B cell (primary cell): ENCODE results near the gene CHIT1. TPM values are rescaled to one million over a fixed set of nuclear protein-coding genes. Genes with fewer than 3 reads are reported as not detected.

Experiments
- ATAC-seq: fragments of 200-7000 bp; cut with Tn5 transposase; one replicate; pipeline ENCODE4 v1.10.0; 2021; ENCODE audit warnings: low read depth, mild to moderate bottlenecking, moderate number of reproducible peaks, moderate library complexity
- CTCF ChIA-PET: fragments of 350-600 bp; sonication (Branson Sonifier 250); formaldehyde crosslinking; loops from one replicate; lab custom pipeline; 2021; ENCODE audit warnings: antibody characterized with exemption, inconsistent platforms; lab: Charles Lee
- POLR2A ChIA-PET: fragments of 350-600 bp; sonication (Branson Sonifier 250); formaldehyde crosslinking; loops from one replicate; lab custom pipeline; 2021; ENCODE audit warnings: antibody characterized with exemption; lab: Charles Lee
- DNase-seq: peaks from one replicate; pipeline ENCODE4 v3.0.0; 2013
- H2AFZ ChIP-seq: 2 replicates; pipeline ENCODE4 v1.6.1; 2012; ENCODE audit warnings: mild to moderate bottlenecking, low read depth, low read length; ENCODE audit not compliant: insufficient read depth, poor library complexity, severe bottlenecking
- H3K27ac ChIP-seq, 2 donors: 1 replicate in 1 of 2; 2 replicates in 1 of 2; pipeline ENCODE4 v1.5.1; 2012 to 2013; ENCODE audit warnings: low read length in 2 of 2, mild to moderate bottlenecking in 2 of 2, moderate library complexity in 1 of 2
- H3K27me3 ChIP-seq, 4 experiments: fragments of 200-600 bp in 1 of 4; sonication (generic) in 1 of 4; replicated peaks in 1 of 4; 1 replicate in 2 of 4; 2 replicates in 2 of 4; pipeline versions ENCODE4 v1.6.1 to v1.7.0; 2013 to 2016; ENCODE audit warnings: low read length in 3 of 4, mild to moderate bottlenecking in 2 of 4, mixed read lengths in 1 of 4, moderate library complexity in 1 of 4; ENCODE audit not compliant: insufficient read depth in 4 of 4, control insufficient read depth in 3 of 4; ENCODE audit errors: control extremely low read depth in 1 of 4
- H3K36me3 ChIP-seq, 2 experiments: replicated peaks in 1 of 2; 1 replicate in 1 of 2; 2 replicates in 1 of 2; pipeline versions ENCODE4 v1.6.1 to v1.7.1; 2013; ENCODE audit warnings: low read length in 1 of 2; ENCODE audit not compliant: insufficient read depth in 2 of 2, control insufficient read depth in 1 of 2; ENCODE audit errors: control extremely low read depth in 1 of 2, extremely low read depth in 1 of 2
- H3K4me1 ChIP-seq, 2 donors: fragments of 200-600 bp in 1 of 2; sonication (generic) in 1 of 2; 1 replicate in 1 of 2; 2 replicates in 1 of 2; pipeline versions ENCODE4 v1.5.1 to v1.6.1; 2013 to 2017; ENCODE audit warnings: low read length in 2 of 2; ENCODE audit not compliant: control insufficient read depth in 2 of 2, insufficient read depth in 2 of 2
- H3K4me2 ChIP-seq: replicated peaks from 2 replicates; pipeline ENCODE3; 2012; ENCODE audit warnings: mild to moderate bottlenecking, low read depth, low read length; ENCODE audit not compliant: poor library complexity, severe bottlenecking
- H3K4me3 ChIP-seq, 5 experiments: fragments of 200-600 bp in 1 of 5; sonication (generic) in 1 of 5; 1 replicate in 3 of 5; 2 replicates in 2 of 5; pipeline versions ENCODE4 v1.5.1 to v1.7.0; 2011 to 2016; ENCODE audit warnings: low read length in 4 of 5, mild to moderate bottlenecking in 4 of 5, low read depth in 2 of 5, control low read depth in 1 of 5, moderate library complexity in 1 of 5; ENCODE audit not compliant: insufficient read depth in 1 of 5; ENCODE audit errors: control extremely low read depth in 1 of 5, extremely low read depth in 1 of 5
- H3K79me2 ChIP-seq: fragments of 200-600 bp; sonication (generic); one replicate; pipeline ENCODE4 v1.6.0; 2016; ENCODE audit warnings: low read length; ENCODE audit not compliant: control insufficient read depth, insufficient read depth
- H3K9ac ChIP-seq: fragments of 200-600 bp; sonication (generic); 2 replicates; pipeline ENCODE4 v1.6.1; 2017; ENCODE audit warnings: mild to moderate bottlenecking, low read length, moderate library complexity
- H3K9me3 ChIP-seq, 3 donors: one replicate each; pipeline versions ENCODE4 v1.6.1 to v1.7.1; 2013; ENCODE audit warnings: low read length in 2 of 3; ENCODE audit not compliant: control insufficient read depth in 2 of 3, insufficient read depth in 1 of 3; ENCODE audit errors: control extremely low read depth in 1 of 3
- H4K20me1 ChIP-seq: 2 replicates; pipeline ENCODE4 v1.6.0; 2012; ENCODE audit warnings: mild to moderate bottlenecking, low read length; ENCODE audit not compliant: insufficient read depth, control insufficient read depth, poor library complexity, severe bottlenecking
- H3K27ac Mint-ChIP-seq: one replicate; pipeline ENCODE4 v1.8.0; 2021; ENCODE audit warnings: mixed read lengths
- H3K27me3 Mint-ChIP-seq: one replicate; pipeline ENCODE4 v1.8.0; 2021; ENCODE audit warnings: mixed read lengths
- H3K4me1 Mint-ChIP-seq: one replicate; pipeline ENCODE4 v1.8.0; 2021; ENCODE audit warnings: mixed read lengths
- H3K4me3 Mint-ChIP-seq: one replicate; pipeline ENCODE4 v1.8.0; 2021; ENCODE audit warnings: mixed read lengths
- H3K9me3 Mint-ChIP-seq: one replicate; pipeline ENCODE4 v1.8.0; 2022; ENCODE audit warnings: mixed read lengths; ENCODE audit not compliant: insufficient read depth
- EZH2 ChIP-seq: IDR thresholded peaks from 2 replicates; pipeline ENCODE4 v1.6.1; 2012; ENCODE audit warnings: borderline replicate concordance, low read depth, mild to moderate bottlenecking, moderate library complexity, low read length; ENCODE audit not compliant: insufficient read depth, poor library complexity, severe bottlenecking
- WGBS: methylation state at CpG from one replicate; pipeline ENCODE4 v1.1.5; 2013; ENCODE audit warnings: missing lambda C conversion rate; ENCODE audit not compliant: insufficient coverage; 5-methylcytosine and 5-hydroxymethylcytosine counted together
- intact Hi-C: fragments of 100-400 bp; cut with micrococcal nuclease; formaldehyde crosslinking; loops from one replicate; pipeline ENCODE4 v1.10.0; 2022
- polyA plus RNA-seq: library from polyadenylated mRNA; depleted of rRNA; stranded (reverse); fragments of >200 nt; gene quantifications from 2 replicates; pipeline ENCODE4 v1.2.3, GENCODE V29; 2012
- total RNA-seq, 2 donors: library from RNA; stranded (reverse); fragments of 120-200 nt in 1 of 2; gene quantifications; 1 replicate in 1 of 2; 2 replicates in 1 of 2; pipeline versions ENCODE4 v1.2.3 to v1.2.4, GENCODE V29; 2013 to 2022
- TF ChIP-seq, protein P1 (sequence below): fragments of 200-600 bp; IDR thresholded peaks from one replicate; pipeline ENCODE4 v1.8.0; 2022; ENCODE audit warnings: antibody characterized with exemption, mild to moderate bottlenecking

The CHIT1 gene
- total and polyA plus RNA-seq, 2 donors (not counting 1 experiment from before 2014, with no cell fraction given) = 2.0 to 8.2 TPM

DNA sequence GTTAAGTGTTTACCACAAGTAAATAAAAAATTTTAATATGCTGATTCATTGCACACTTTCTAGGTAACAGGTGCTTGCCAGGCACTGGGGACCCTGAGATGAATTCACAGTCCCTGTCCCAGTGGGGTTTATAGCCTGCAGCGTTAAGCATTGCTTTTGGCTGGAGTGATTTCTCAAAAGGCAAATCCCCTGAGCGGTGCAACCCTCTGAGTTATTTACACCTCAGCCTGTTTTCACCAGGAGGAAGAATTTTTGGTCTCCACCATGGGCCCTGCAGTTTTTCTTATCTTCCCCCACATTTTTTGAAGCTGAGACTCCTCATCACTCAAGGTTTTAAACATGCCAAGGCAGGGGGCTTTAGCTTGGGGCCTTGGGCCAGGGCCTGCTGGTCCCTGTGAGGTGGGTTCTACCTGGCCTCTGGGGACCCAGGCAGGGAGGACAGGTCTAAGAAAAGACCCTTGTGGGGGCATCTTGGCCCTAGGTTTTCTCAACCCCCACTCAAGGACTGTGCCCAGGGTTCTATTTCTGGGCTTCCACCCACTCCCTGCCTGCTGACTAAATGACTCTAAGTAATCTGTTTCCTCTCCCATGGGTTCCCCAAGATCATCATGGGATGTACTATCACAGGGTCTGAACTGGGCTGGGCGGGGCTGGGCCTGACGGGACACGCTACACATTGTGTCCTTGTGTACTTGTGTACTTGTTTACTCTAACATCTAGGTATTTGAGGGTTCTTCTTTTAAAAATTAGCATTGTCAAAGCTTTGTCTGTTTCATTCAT is 10.2 kb upstream of the CHIT1 start:
- H3K79me2 ChIP-seq = no peaks in the 10 kb centered on the region
- Mint-ChIP-seq H3K9me3 (peaks cover 6% of the 10 kb centered on the region), H3K4me1 (peaks cover 5% of the 10 kb centered on the region), H3K4me3 (no peak overlapping the region), H3K27me3 (peaks cover 29% of the 10 kb centered on the region), H3K27ac (no peak overlapping the region)
- H3K4me1 ChIP-seq = no peaks in the 10 kb centered on the region
- H3K36me3 ChIP-seq = no peaks in the 10 kb centered on the region
- no peaks in the 10 kb centered on the region for H4K20me1 ChIP-seq
- intact Hi-C loops = no loop called here
- H3K4me2 ChIP-seq = no peak overlapping the region
- peaks cover 0 to 20% (median 14%) of the 10 kb centered on the region in 3 donors for H3K9me3 ChIP-seq
- CTCF ChIA-PET = no interaction called here
- H3K27me3 ChIP-seq = peaks cover 0 to 5% (median 1%) of the 10 kb centered on the region in 4 experiments
- H3K4me3 ChIP-seq = no peak overlapping the region
- no peak for DNase-seq
- H3K27ac ChIP-seq = no peak overlapping the region
- 44% methylated on average over 2 of the region's 5 CpGs for WGBS
- ATAC-seq = no peak
- no peak overlapping the region for H3K9ac ChIP-seq
- POLR2A ChIA-PET = no interaction called here
- TF ChIP-seq, protein P1, sequence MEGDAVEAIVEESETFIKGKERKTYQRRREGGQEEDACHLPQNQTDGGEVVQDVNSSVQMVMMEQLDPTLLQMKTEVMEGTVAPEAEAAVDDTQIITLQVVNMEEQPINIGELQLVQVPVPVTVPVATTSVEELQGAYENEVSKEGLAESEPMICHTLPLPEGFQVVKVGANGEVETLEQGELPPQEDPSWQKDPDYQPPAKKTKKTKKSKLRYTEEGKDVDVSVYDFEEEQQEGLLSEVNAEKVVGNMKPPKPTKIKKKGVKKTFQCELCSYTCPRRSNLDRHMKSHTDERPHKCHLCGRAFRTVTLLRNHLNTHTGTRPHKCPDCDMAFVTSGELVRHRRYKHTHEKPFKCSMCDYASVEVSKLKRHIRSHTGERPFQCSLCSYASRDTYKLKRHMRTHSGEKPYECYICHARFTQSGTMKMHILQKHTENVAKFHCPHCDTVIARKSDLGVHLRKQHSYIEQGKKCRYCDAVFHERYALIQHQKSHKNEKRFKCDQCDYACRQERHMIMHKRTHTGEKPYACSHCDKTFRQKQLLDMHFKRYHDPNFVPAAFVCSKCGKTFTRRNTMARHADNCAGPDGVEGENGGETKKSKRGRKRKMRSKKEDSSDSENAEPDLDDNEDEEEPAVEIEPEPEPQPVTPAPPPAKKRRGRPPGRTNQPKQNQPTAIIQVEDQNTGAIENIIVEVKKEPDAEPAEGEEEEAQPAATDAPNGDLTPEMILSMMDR = no peak
- no peak for TF ChIP-seq EZH2
- H2AFZ ChIP-seq = no peak overlapping the region

DNA sequence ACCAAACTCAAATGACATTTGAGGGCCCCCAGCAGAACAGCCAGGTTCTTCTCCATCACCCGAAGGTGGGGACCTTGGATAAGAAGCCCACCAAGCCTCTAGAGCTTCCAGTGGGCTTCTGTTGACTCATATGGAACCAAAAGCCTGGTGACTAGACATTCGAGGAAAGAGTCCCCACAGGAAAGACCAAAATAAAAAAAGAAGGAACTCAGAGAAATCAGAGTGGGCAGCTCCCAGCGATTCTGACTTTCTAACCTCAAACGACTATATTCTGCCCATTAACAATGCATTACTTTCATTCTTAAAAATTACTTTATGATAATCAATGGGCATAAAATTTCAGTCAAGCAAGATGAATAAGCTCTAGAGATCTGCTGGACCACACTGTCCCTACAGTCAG is 9.6 kb upstream of the CHIT1 start:
- H3K4me3 ChIP-seq = no peak overlapping the region
- H3K4me1 ChIP-seq = no peaks in the 10 kb centered on the region
- no peak overlapping the region for H3K27ac Mint-ChIP-seq
- no peaks in the 10 kb centered on the region for H4K20me1 ChIP-seq
- intact Hi-C loops = no loop called here
- POLR2A ChIA-PET = no interaction called here
- TF ChIP-seq, protein P1 = no peak
- TF ChIP-seq EZH2 = no peak
- H3K27me3 Mint-ChIP-seq = peaks cover 26% of the 10 kb centered on the region
- peaks cover 5% of the 10 kb centered on the region for H3K4me1 Mint-ChIP-seq
- H3K36me3 ChIP-seq = no peaks in the 10 kb centered on the region
- H3K9me3 ChIP-seq = peaks cover 0 to 20% (median 16%) of the 10 kb centered on the region in 3 donors
- H3K9ac ChIP-seq = no peak overlapping the region
- no peak overlapping the region for H3K4me3 Mint-ChIP-seq
- WGBS = 33% methylated on average over 2 of the region's 4 CpGs
- no peak for ATAC-seq
- CTCF ChIA-PET = no interaction called here
- peaks cover 0 to 5% (median under 1%) of the 10 kb centered on the region in 4 experiments for H3K27me3 ChIP-seq
- no peak overlapping the region for H3K4me2 ChIP-seq
- H3K9me3 Mint-ChIP-seq = peaks cover 6% of the 10 kb centered on the region
- no peak for DNase-seq
- no peak overlapping the region for H3K27ac ChIP-seq
- H2AFZ ChIP-seq = no peak overlapping the region
- no peaks in the 10 kb centered on the region for H3K79me2 ChIP-seq
